Stimulated activated CD4-positive, alpha-beta T cell treated with anti-CD3 and anti-CD28 coated beads, Interleukin-12 subunit alpha, Interleukin-12 subunit beta, amount 100 ng/mL, for 48 hours (primary cell): Measurements from ENCODE around the gene FANK1.

Experiments used
- DNase-seq, 3 donors: peaks; one replicate each; pipeline ENCODE4 v3.0.0-alpha.2; 2020; ENCODE audit warnings: low read depth in 2 of 3, low spot score in 1 of 3

FANK1 gene

DNA sequence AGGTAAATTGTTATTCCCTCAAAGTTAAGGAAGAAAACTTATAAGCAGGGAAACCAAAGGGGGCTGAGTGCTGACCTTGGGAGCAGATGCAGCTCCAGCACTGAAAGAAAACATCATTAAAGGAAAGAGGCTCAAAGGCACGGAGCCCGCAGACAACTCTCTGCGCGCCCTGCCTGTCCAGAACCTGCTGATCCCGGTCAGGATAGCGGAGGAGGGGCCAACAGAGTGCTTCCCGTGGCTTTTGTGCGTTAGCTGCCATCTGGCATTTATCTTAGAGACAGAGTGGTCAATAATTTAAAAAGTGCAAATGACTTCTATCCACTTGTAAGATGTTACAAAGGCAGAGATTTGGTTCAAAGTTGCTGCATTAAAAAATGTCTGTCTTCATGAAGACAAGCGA is 162.1 kb downstream of the FANK1 start:
- no peak for DNase-seq
